ENCODE measurements around the gene MAP2K5. TPM values are rescaled to one million over a fixed set of nuclear protein-coding genes. Genes with fewer than 3 reads are reported as not detected.

The MAP2K5 gene
- total RNA-seq, 1 donor from 2014 or later, result 26.7 TPM

GRCh38 chr15:67777773-67778172 lies 235.3 kb downstream of the MAP2K5 start:
- CTCF ChIA-PET, result no interaction called here

GRCh38 chr15:67778968-67779548 lies 236.6 kb downstream of the MAP2K5 start:
- POLR2A ChIA-PET, result interaction anchor here (0.6 kb wide), 1 partner anchor 9 kb away, joined by 3 read pairs; no protein-coding TSS in a partner anchor
- intact Hi-C loops (cut with micrococcal nuclease), result no loop called here
- H3K4me3 Mint-ChIP-seq, result peak overlapping the region; percentile 61
- H3K36me3 Mint-ChIP-seq (ENCODE audit: low read depth), result peaks cover 2% of the 10 kb centered on the region
- H3K9me3 Mint-ChIP-seq, result no peaks in the 10 kb centered on the region
- no peaks in the 10 kb centered on the region for H3K27me3 Mint-ChIP-seq
- peaks cover 33% of the 10 kb centered on the region for H3K4me1 Mint-ChIP-seq
- no peak overlapping the region for H3K27ac Mint-ChIP-seq
- ATAC-seq (ENCODE audit: low read depth) (no peak), DNase-seq (no peak)
- no peak for TF ChIP-seq CTCF (IDR thresholded peaks at IDR 0.05)
- CTCF ChIA-PET, result interaction anchor here (1.2 kb wide), 1 partner anchor 54 kb away, joined by 4 read pairs; no protein-coding TSS in a partner anchor

More at GRCh38 chr15:67777773-67778172, 235.3 kb downstream of the MAP2K5 start:
- POLR2A ChIA-PET, result interaction anchor here (0.5 kb wide), 1 partner anchor 517 kb away, joined by 4 read pairs; no protein-coding TSS in a partner anchor
- Mint-ChIP-seq H3K36me3 (ENCODE audit: low read depth) (peaks cover 2% of the 10 kb centered on the region), H3K9me3 (no peaks in the 10 kb centered on the region), H3K4me3 (no peak overlapping the region), H3K4me1 (peaks cover 21% of the 10 kb centered on the region), H3K27me3 (no peaks in the 10 kb centered on the region), H3K27ac (no peak overlapping the region)
- no peak for DNase-seq
- intact Hi-C loops (cut with micrococcal nuclease), result no loop called here
- TF ChIP-seq CTCF (IDR thresholded peaks at IDR 0.05), result no peak
- no peak for ATAC-seq (ENCODE audit: low read depth)

- Mint-ChIP-seq H3K27ac (peak overlapping the region; percentile 61), H3K4me3 (peak overlapping the region; percentile 61), H3K36me3 (ENCODE audit: low read depth) (peaks cover 2% of the 10 kb centered on the region), H3K4me1 (peaks cover 39% of the 10 kb centered on the region), H3K27me3 (no peaks in the 10 kb centered on the region), H3K9me3 (no peaks in the 10 kb centered on the region)
- intact Hi-C loops (cut with micrococcal nuclease), result no loop called here
- CTCF ChIA-PET, result interaction anchor here (1.2 kb wide), 1 partner anchor 53 kb away, joined by 4 read pairs; no protein-coding TSS in a partner anchor
- POLR2A ChIA-PET, result interaction anchor here (1.0 kb wide), 2 partner anchors 14 to 48 kb away, joined by 3 to 4 read pairs; no protein-coding TSS in a partner anchor
- TF ChIP-seq CTCF (IDR thresholded peaks at IDR 0.05), result no peak
- DNase-seq (no peak), ATAC-seq (ENCODE audit: low read depth) (peak; percentile 13)
Observed at GRCh38 chr15:67779549-67780111, 237.1 kb downstream of the MAP2K5 start.

GRCh38 chr15:67781061-67781460 lies 238.6 kb downstream of the MAP2K5 start:
- Mint-ChIP-seq H3K27me3 (no peaks in the 10 kb centered on the region), H3K9me3 (no peaks in the 10 kb centered on the region), H3K36me3 (ENCODE audit: low read depth) (no peaks in the 10 kb centered on the region), H3K27ac (no peak overlapping the region), H3K4me3 (no peak overlapping the region), H3K4me1 (peaks cover 53% of the 10 kb centered on the region)
- ChIA-PET POLR2A (interaction anchor here (1.6 kb wide), 1 partner anchor 260 kb away, joined by 3 read pairs; the partner anchor contains the start of gene C15orf61), CTCF (interaction anchor here (0.6 to 3.6 kb wide), 2 partner anchors 38 to 51 kb away, joined by 3 to 22 read pairs; no protein-coding TSS in a partner anchor)
- no peak for ATAC-seq (ENCODE audit: low read depth)
- intact Hi-C loops (cut with micrococcal nuclease), result no loop called here
- no peak for TF ChIP-seq CTCF (IDR thresholded peaks at IDR 0.05)
- no peak for DNase-seq
